Psoas muscle (tissue), 8 donors: ENCODE measurements around the gene EEFSEC. TPM values are rescaled to one million over a fixed set of nuclear protein-coding genes. Genes with fewer than 3 reads are reported as not detected.

Source experiments
- ATAC-seq, 4 donors: fragments of 200-7000 bp; cut with Tn5 transposase; one replicate each; pipeline ENCODE4 v1.9.1; 2020; ENCODE audit warnings: moderate library complexity in 3 of 4, mild to moderate bottlenecking in 2 of 4
- DNase-seq, 2 donors: peaks; one replicate each; pipeline ENCODE4 v3.0.0-alpha.2; 2020
- H3K27ac ChIP-seq: fragments of 200-600 bp; one replicate; pipeline ENCODE4 v1.8.0; 2022
- H3K27me3 ChIP-seq, 3 donors: fragments of 200-600 bp in 1 of 3; one replicate each; pipeline versions ENCODE4 v1.6.1 to v1.8.0; 2013 to 2022; ENCODE audit warnings: low read length in 2 of 3, mild to moderate bottlenecking in 2 of 3, moderate library complexity in 1 of 3; ENCODE audit not compliant: insufficient read depth in 3 of 3
- H3K36me3 ChIP-seq, 2 donors: fragments of 200-600 bp in 1 of 2; one replicate each; pipeline versions ENCODE4 v1.6.1 to v1.8.0; 2013 to 2022; ENCODE audit warnings: low read depth in 1 of 2, mild to moderate bottlenecking in 1 of 2, moderate library complexity in 1 of 2; ENCODE audit not compliant: insufficient read depth in 1 of 2
- H3K4me1 ChIP-seq: fragments of 200-600 bp; one replicate; pipeline ENCODE4 v1.8.0; 2022
- H3K4me3 ChIP-seq: fragments of 200-600 bp; one replicate; pipeline ENCODE4 v1.8.0; 2022; ENCODE audit warnings: mild to moderate bottlenecking
- H3K9me3 ChIP-seq: fragments of 200-600 bp; one replicate; pipeline ENCODE4 v1.8.0; 2022
- WGBS, 3 donors: extraction: QIAGEN DNeasy Blood & Tissue Kit; methylation state at CpG; one replicate each; pipeline versions ENCODE4 v1.1.6 to v1.1.7; 2013; 5-methylcytosine and 5-hydroxymethylcytosine counted together
- intact Hi-C, 2 donors: fragments of 100-400 bp; cut with DNase I; formaldehyde crosslinking; loops; one replicate each; pipeline versions ENCODE4 v1.11.0 to v1.14.2; 2022
- polyA plus RNA-seq, 3 donors: library from polyadenylated mRNA; stranded (reverse); fragments of 200-250 nt; gene quantifications; one replicate each; pipeline ENCODE4 v1.2.3, GENCODE V29; 2013
- total RNA-seq, 4 donors: library from RNA; stranded (reverse); fragmentation: NEBNext Ultra II Directional in 2 of 4; extraction: Animal tissue kit (Norgen Biotek cat#: 25700) in 2 of 4; gene quantifications; one replicate each; pipeline versions ENCODE4 v1.2.1 to v1.2.4, GENCODE V29; 2021 to 2023
- TF ChIP-seq, protein P1 (sequence below): fragments of 200-600 bp; IDR thresholded peaks from one replicate; pipeline ENCODE4 v1.8.0; 2022; ENCODE audit warnings: antibody characterized with exemption
- donor health status: healthy with polysubstance abuse.
- donor health status: DM: no; HTN: no; CAD: no; lungs with moderate emphysema.
- donor health status: Bipolar disorder and iron deficiency.
- donor health status: healthy.
- donor health status: DM: yes; HTN: yes; CAD: no.
- donor health status: DM: no; HTN: no; CAD: no.
- donor health status: DM: no; HTN: no; CAD: no.
- donor health status: DM: yes; HTN: yes; CAD: no.

EEFSEC gene
- total and polyA plus RNA-seq, 7 donors, result 10.7 to 18.9 (median 14.0) TPM

DNA sequence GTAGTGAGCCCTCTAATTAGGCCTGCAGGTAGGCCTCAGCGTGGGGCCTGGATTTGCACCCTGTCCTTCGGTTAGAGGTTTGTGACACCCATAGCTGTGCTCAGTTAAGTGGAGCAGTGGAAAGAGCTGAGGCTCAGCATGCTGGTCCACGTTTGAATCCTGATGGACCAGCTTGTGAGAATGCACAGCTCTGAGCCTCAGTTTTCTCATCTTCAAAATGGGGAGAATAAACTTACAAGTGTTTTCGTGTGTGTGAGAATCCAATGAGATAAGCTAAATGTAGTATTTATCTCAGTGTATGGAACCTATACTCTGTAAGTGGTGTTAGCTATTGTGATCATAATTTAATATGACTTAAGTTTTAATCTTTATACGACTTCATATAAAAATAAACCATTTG, 22.5 kb downstream of the EEFSEC start:
- intact Hi-C loops, result no loop called here
- WGBS, 3 donors, result 93 to 94% (median 93%) methylated on average over 5 of the region's 5 CpGs
- ATAC-seq (no peak), DNase-seq (no peak)
- Histone ChIP-seq H3K27ac (no peak overlapping the region), H3K36me3 (no peaks in the 10 kb centered on the region), H3K4me1 (peaks cover 32% of the 10 kb centered on the region), H3K4me3 (no peak overlapping the region), H3K9me3 (no peaks in the 10 kb centered on the region), H3K27me3 (no peaks in the 10 kb centered on the region)
- TF ChIP-seq, protein P1, sequence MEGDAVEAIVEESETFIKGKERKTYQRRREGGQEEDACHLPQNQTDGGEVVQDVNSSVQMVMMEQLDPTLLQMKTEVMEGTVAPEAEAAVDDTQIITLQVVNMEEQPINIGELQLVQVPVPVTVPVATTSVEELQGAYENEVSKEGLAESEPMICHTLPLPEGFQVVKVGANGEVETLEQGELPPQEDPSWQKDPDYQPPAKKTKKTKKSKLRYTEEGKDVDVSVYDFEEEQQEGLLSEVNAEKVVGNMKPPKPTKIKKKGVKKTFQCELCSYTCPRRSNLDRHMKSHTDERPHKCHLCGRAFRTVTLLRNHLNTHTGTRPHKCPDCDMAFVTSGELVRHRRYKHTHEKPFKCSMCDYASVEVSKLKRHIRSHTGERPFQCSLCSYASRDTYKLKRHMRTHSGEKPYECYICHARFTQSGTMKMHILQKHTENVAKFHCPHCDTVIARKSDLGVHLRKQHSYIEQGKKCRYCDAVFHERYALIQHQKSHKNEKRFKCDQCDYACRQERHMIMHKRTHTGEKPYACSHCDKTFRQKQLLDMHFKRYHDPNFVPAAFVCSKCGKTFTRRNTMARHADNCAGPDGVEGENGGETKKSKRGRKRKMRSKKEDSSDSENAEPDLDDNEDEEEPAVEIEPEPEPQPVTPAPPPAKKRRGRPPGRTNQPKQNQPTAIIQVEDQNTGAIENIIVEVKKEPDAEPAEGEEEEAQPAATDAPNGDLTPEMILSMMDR, result no peak

DNA sequence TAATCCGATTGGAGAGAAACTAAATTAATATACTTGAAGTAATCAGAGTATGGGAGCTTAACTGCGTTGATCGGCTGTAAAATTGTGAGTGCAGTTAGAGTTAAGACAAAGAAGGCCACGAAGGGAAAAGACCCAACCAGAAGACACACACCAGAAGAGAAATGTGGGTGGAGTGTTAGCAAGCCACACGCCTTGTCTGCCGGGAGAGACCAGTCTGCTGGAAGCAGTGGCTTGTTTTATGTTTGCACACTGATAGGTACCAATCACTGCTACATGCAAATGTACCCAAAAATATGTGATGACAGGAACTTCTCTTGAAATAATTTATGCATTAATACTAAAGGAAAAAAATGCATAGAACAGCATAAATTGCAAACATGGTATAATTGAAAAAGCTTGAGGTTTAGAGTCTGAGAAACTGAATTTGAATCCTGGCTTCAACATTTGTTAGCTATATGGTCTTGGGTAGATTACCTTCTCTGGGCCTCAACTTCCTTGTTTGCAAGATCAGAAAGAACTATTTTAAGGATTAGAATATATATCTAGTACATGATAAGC, 23.1 kb downstream of the EEFSEC start:
- Histone ChIP-seq H3K36me3 (no peaks in the 10 kb centered on the region), H3K9me3 (no peaks in the 10 kb centered on the region), H3K27me3 (no peaks in the 10 kb centered on the region), H3K4me1 (peaks cover 38% of the 10 kb centered on the region), H3K4me3 (no peak overlapping the region), H3K27ac (no peak overlapping the region)
- TF ChIP-seq, protein P1, result no peak
- no peak for DNase-seq
- intact Hi-C loops, result no loop called here
- no peak for ATAC-seq
- 87 to 88% (median 87%) methylated on average over 6 of the region's 6 CpGs for WGBS, 3 donors

DNA sequence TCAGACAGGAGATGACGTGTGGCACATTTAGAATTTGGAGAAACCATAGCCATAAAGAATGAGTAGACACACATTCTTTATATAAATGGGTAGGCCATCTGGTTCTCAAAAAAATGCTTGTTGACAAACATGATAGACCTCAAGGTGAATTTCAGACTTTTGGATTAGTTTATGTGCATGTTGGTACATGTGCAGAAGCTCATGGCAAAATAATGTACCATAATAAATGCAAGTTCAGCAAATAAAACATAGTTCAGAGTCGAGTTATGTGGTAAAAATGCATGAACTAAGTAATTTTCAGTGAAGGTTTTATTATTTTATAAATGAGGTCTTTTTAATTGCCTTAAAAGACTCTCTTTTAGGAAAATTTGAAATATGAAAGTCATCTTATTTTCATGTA, 24.6 kb downstream of the EEFSEC start:
- 75 to 88% (median 77%) methylated on average over 2 of the region's 2 CpGs for WGBS, 3 donors
- H3K27me3 ChIP-seq, result no peaks in the 10 kb centered on the region
- TF ChIP-seq, protein P1, result no peak
- peaks cover 38% of the 10 kb centered on the region for H3K4me1 ChIP-seq
- H3K4me3 ChIP-seq, result no peak overlapping the region
- no peak for DNase-seq
- no peaks in the 10 kb centered on the region for H3K36me3 ChIP-seq
- H3K9me3 ChIP-seq, result no peaks in the 10 kb centered on the region
- intact Hi-C loops, result no loop called here
- no peak for ATAC-seq
- H3K27ac ChIP-seq, result no peak overlapping the region

DNA sequence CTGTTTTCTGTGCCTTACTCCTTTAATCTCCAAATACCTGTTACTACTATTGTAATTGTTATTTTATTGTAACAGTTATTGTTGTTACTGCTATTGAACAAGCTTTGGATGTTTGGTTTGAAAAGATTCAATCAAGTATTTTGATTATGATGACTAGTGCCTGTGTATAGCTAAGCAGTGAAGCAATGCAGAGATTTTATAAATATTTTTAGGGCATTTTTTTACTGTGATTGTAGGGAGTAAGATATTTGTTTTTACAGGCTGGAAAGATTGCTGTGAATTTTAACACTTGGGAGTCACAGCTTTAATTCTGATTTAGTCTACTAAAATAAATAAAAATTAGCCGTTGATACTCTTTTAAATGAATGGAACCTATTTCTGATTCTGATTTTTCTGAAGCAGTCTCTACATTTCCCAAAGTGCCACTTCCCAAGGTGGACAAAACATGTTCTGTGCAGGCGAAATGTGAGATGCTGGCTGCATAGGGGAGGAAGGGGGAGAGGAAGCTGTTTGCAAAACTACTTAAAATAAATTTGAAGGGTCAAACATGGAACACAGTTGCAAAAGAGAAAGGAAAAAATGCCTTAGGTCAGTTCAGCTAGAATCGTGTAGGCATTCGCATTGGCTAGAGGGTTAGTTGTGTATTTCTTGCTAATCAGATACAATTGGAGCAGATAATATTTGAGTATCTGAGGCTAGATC, 25.7 kb downstream of the EEFSEC start:
- ATAC-seq (no peak), DNase-seq (no peak)
- TF ChIP-seq, protein P1, result no peak
- Histone ChIP-seq H3K4me1 (peaks cover 35% of the 10 kb centered on the region), H3K27me3 (no peaks in the 10 kb centered on the region), H3K27ac (no peak overlapping the region), H3K9me3 (no peaks in the 10 kb centered on the region), H3K36me3 (no peaks in the 10 kb centered on the region), H3K4me3 (peak overlapping the region; percentile 21)
- intact Hi-C loops, result no loop called here
- WGBS, 3 donors, result 44 to 62% (median 58%) methylated on average over 4 of the region's 4 CpGs

DNA sequence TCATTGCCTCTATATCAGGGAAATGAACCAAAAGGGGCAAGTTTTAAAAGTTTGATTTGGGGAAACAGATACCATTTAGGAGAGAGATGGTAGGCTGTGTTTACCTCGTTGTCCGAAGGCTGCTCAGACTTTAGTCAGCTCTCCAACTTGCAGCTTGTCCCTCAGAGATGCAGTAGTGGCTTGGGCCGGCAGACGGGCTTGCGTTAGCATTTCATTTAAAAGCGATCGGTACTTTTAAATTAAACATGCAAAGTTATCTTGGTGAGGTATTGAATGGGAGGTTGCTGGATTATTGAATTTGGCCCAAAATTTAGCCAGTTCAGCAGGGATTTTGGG, 26.2 kb downstream of the EEFSEC start:
- TF ChIP-seq, protein P1, result no peak
- Histone ChIP-seq H3K27ac (no peak overlapping the region), H3K27me3 (no peaks in the 10 kb centered on the region), H3K36me3 (no peaks in the 10 kb centered on the region), H3K4me3 (peak overlapping the region; percentile 21), H3K4me1 (peaks cover 30% of the 10 kb centered on the region), H3K9me3 (no peaks in the 10 kb centered on the region)
- DNase-seq (no peak), ATAC-seq (no peak)
- intact Hi-C loops, result no loop called here
- whole genome bisulfite sequencing, 3 donors, result 68 to 84% (median 76%) methylated on average over 7 of the region's 7 CpGs
